ENCODE measurements around the gene PPP1R26. TPM values are rescaled to one million over a fixed set of nuclear protein-coding genes. Genes with fewer than 3 reads are reported as not detected.
A peak's percentile ranks its signal among the peaks of the same experiment; 100 is the strongest.

The PPP1R26 gene
- total and polyA plus RNA-seq, 2 of the 13 experiments (the other 11 are each of a cell fraction or from before 2014, with no cell fraction given) = 8.6 to 11.6 TPM

GRCh38 chr9:135490980-135491464 is 11.4 kb downstream of the PPP1R26 start (continued):
- TF ChIP-seq AKNA (CRISPR knock-in tag; IDR thresholded peaks at IDR 0.05; ENCODE audit: borderline replicate concordance) (no peak), TCF7L2 (IDR thresholded peaks at IDR 0.05; ENCODE audit: low read depth, low read length) (no peak), ZNF619 (CRISPR knock-in tag; IDR thresholded peaks at IDR 0.05) (no peak), ZNF484 (CRISPR knock-in tag; IDR thresholded peaks at IDR 0.05; ENCODE audit: borderline replicate concordance, low read depth) (no peak), ZNF496 (CRISPR knock-in tag; IDR thresholded peaks at IDR 0.05; ENCODE audit: insufficient replicate concordance) (no peak), NCOA2 (CRISPR knock-in tag; IDR thresholded peaks at IDR 0.05) (peak; percentile 56), SIN3B (IDR thresholded peaks at IDR 0.05; ENCODE audit: low read length) (no peak), ZNF101 (CRISPR knock-in tag; IDR thresholded peaks at IDR 0.05; ENCODE audit: borderline replicate concordance, low read depth) (no peak), POLR2G (IDR thresholded peaks at IDR 0.05; ENCODE audit: low read depth, low read length) (no peak), THAP11 (CRISPR knock-in tag; IDR thresholded peaks at IDR 0.05) (0 out of 2 replicates have a peak, but pooled peaks have one; percentile 10), ZKSCAN1 (IDR thresholded peaks at IDR 0.05; ENCODE audit: low read length) (no peak), ZNF891 (CRISPR knock-in tag; IDR thresholded peaks at IDR 0.05) (no peak), ZNF558 (CRISPR knock-in tag; IDR thresholded peaks at IDR 0.05; ENCODE audit: borderline replicate concordance) (no peak), ZNF691 (CRISPR knock-in tag; IDR thresholded peaks at IDR 0.05; ENCODE audit: borderline replicate concordance, low read depth) (peak; percentile 52; the same call in 1 of the 2 replicates), ZNF124 (CRISPR knock-in tag; IDR thresholded peaks at IDR 0.05) (no peak), LCORL (IDR thresholded peaks at IDR 0.05) (no peak), LCORL (CRISPR knock-in tag; IDR thresholded peaks at IDR 0.05) (peak; percentile 69; the same call in 1 of the 2 replicates), ATRX (CRISPR knock-in tag; IDR thresholded peaks at IDR 0.05; ENCODE audit: borderline replicate concordance) (no peak)
- TF ChIP-seq, protein P1, sequence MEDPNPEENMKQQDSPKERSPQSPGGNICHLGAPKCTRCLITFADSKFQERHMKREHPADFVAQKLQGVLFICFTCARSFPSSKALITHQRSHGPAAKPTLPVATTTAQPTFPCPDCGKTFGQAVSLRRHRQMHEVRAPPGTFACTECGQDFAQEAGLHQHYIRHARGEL (CRISPR knock-in tag; IDR thresholded peaks at IDR 0.05) = no peak
- TF ChIP-seq, protein P2, sequence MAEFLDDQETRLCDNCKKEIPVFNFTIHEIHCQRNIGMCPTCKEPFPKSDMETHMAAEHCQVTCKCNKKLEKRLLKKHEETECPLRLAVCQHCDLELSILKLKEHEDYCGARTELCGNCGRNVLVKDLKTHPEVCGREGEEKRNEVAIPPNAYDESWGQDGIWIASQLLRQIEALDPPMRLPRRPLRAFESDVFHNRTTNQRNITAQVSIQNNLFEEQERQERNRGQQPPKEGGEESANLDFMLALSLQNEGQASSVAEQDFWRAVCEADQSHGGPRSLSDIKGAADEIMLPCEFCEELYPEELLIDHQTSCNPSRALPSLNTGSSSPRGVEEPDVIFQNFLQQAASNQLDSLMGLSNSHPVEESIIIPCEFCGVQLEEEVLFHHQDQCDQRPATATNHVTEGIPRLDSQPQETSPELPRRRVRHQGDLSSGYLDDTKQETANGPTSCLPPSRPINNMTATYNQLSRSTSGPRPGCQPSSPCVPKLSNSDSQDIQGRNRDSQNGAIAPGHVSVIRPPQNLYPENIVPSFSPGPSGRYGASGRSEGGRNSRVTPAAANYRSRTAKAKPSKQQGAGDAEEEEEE (CRISPR knock-in tag; IDR thresholded peaks at IDR 0.05; ENCODE audit: borderline replicate concordance) = no peak
- TF ChIP-seq, protein P3, sequence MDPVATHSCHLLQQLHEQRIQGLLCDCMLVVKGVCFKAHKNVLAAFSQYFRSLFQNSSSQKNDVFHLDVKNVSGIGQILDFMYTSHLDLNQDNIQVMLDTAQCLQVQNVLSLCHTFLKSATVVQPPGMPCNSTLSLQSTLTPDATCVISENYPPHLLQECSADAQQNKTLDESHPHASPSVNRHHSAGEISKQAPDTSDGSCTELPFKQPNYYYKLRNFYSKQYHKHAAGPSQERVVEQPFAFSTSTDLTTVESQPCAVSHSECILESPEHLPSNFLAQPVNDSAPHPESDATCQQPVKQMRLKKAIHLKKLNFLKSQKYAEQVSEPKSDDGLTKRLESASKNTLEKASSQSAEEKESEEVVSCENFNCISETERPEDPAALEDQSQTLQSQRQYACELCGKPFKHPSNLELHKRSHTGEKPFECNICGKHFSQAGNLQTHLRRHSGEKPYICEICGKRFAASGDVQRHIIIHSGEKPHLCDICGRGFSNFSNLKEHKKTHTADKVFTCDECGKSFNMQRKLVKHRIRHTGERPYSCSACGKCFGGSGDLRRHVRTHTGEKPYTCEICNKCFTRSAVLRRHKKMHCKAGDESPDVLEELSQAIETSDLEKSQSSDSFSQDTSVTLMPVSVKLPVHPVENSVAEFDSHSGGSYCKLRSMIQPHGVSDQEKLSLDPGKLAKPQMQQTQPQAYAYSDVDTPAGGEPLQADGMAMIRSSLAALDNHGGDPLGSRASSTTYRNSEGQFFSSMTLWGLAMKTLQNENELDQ (CRISPR knock-in tag; IDR thresholded peaks at IDR 0.05; ENCODE audit: borderline replicate concordance) = no peak

All from HepG2 (cell line).